ENCODE measurements around the gene KLHDC10.
"Not testable (repeated sequence)": the region's sequence is repeated elsewhere in the genome, so short reads cannot be mapped to it uniquely, and the experiment has no call there.

KLHDC10 gene

GRCh38 chr7:130142654-130143333 is 72.5 kb downstream of the KLHDC10 start:
- DNase-seq = no peak

DNA sequence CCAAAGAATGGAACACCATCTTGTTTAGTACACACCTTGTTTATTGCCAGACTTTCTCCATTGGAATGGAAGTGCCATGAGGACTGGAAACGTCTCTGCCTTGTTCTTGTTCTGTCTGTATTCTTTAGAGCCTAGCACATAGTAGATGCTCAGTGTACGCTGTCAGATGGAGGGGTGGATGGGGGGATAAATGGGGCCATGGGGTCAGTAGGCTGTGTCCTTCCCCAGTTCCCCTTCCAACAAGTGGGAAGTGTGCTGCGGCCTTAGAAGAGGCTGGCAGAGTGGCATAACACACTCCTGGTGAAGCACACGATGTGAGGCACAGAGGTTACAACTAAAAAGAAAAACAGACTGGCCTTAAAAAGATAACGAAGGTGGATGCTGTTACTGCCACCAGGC is 73.0 kb downstream of the KLHDC10 start:
- no peak for DNase-seq

GRCh38 chr7:130143986-130144311 is 73.6 kb downstream of the KLHDC10 start:
- no peak for DNase-seq

DNA sequence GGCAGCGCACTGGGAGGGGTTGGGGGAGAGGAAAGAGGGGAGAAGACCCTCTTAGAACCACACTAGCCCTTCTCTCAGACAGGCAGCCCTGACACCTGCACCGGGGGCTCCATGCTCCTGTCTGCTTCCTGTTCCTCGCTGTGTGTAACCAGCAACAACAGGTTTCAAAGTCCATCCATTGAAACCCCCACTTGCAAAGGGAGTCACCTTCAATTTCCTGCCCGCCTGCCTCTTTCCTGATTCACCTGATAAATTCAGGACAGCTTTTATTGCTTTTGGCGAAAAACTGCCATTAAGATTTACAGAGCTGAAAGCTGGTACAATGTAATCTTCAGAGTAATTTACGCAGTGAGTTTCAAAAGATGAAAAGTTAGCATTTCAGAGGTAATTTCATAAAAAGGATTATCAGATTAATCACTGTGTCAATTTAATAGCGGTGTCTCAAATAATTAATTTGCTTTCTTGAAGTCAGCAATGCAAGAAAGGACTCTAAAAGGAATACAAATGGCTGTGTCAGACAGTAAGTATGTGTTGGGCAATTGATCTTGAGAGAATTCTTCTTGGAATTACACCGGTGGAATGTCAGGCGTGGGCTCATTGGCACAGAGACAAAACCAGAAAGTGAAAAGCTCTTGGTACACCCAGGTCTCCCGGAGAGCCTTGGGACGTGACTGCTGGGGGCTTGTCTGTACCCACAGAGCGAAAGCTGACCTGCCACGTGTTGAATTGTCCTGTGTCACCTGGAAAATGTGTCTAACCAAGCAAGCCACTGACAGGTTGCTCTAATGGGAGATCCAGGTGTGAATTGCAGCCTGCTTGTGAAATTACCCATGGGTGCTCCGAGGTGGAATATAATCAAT is 74.2 kb downstream of the KLHDC10 start:
- DNase-seq = no peak

DNA sequence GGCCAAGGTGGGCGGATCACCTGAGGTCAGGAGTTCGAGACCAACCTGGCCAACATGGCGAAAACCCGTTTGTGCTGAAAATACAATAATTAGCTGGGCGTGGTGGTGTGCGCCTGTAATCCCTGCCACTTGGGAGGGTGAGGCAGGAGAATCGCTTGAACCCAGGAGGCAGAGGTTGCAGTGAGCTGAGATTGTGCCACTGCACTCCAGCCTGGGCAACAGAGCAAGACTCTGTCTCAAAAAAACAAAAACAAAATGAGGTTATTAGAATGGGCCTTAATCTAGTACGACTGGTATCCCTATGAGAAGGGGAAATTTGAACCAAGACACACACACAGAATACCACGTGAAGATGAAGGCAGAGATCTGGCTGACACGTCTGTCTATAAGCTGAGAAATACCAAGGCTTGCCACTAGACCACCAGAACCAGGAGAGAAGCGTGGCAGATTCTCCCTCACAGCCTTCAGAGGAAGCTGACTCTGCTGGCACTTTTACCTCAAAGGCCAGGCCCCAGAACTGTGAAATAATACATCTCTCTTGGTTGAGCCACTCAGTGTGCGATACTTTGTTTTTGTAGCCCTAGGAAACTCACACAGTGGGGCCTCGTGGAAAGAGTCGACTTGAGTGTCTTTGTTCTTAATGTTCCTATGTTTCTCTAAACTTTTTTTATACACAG is 75.2 kb downstream of the KLHDC10 start:
- no peak for DNase-seq

DNA sequence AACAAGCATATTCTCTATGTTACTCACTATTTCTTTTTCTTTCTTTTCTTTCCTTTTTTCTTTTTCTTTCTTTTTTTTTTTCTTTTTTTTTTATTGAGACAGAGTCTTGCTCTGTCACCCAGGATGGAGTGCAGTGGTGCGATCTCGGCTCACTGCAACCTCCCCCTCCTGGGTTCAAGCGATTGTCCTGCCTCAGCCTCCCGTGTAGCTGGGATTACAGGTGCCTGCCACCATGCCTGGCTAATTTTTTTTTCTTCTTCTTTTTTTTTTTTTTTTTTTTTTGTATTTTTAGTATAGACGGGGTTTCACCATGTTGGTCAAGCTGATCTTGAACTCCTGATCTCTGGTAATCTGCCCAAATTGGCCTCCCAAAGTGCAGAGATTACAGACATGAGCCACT is 75.8 kb downstream of the KLHDC10 start:
- not testable (repeated sequence) for DNase-seq

DNA sequence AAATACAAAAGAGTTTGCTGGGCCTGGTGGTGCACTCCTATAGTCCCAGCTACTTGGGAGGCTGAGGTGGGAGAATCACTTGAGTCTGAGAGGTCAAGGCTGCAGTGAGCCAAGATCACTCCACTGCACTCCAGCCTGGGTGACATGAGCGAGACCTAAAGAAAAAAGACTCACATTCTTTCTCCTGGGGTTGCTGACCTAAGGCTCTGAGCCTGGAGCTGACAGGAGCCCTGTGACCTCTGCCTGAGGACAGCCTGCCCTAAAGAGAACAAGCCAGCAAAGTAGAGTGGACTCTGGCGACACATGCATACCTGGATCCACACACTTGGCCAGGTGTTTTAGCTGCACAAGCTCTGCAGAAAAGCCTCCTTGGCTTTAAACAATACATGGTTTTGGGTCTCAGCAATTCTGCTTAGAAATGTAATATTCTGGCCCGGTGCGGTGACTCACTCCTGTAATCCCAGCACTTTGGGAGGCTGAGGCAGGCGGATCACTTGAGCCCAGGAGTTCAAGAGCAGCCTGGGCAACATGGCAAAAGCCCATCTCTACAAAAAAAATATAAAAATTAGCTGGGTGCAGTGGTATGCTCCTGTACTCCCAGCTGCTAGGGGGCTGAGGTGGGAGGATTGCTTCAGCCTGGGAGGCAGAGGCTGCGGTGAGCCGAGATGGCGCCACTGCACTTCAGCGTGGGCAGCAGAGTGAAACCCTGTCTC is 76.5 kb downstream of the KLHDC10 start:
- no peak for DNase-seq

DNA sequence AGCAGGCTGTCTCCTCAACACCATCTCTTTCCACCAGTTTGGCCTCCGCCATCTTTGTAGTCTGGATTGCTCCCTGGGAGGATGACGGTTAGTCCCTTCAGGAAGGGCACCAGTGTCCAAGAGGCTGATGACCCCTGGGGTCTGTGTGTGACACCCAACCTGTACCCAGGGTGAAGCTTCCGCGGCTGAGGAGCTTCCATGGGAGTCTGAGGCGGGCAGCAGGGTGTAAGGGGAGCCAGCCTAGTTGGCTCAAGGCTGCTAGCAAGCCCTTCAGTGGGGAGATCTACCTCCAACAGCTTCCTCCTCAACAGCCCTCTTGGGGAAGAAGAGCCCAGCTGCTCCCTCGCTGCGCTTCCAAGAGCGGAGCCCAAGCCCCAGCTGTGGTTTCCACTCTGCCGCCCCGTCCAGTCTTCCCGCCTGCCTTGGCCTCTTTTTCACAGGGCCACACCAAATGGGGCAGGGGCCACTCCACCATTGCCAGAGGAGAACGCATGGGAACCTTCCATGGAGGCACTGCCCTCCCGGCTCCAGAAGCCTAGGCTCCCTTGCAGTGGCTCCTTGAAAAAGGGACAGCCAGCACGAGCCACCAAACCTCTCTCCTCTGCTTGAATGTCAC is 77.5 kb downstream of the KLHDC10 start:
- DNase-seq = no peak

DNA sequence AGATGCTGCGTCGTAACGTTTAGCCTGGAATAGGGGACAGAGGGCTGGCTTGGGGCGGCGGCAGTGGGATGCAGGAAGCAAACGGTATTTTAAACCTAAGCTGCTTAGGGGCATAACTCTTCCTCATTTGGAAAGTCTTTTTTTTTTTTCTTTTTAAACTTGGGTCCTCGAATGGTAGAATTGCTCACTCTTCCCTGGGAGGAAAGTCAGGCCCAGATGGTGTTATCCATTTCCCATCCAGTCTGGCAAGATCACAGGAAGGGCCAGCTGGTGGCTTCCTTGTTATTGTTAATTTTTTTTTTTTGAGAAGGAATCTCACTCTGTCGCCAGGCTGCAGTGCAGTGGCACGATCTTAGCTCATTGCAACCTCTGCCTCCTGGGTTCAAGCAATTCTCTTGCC is 78.2 kb downstream of the KLHDC10 start:
- no peak for DNase-seq

GRCh38 chr7:130149281-130150139 is 79.2 kb downstream of the KLHDC10 start:
- peak; percentile 88 for DNase-seq

- no peak for DNase-seq
Observed at GRCh38 chr7:130150587-130150986, 80.3 kb downstream of the KLHDC10 start.

- no peak for DNase-seq
Observed at GRCh38 chr7:130151591-130152492, 81.5 kb downstream of the KLHDC10 start.

GRCh38 chr7:130152493-130153210 is 82.3 kb downstream of the KLHDC10 start:
- DNase-seq = no peak

DNA sequence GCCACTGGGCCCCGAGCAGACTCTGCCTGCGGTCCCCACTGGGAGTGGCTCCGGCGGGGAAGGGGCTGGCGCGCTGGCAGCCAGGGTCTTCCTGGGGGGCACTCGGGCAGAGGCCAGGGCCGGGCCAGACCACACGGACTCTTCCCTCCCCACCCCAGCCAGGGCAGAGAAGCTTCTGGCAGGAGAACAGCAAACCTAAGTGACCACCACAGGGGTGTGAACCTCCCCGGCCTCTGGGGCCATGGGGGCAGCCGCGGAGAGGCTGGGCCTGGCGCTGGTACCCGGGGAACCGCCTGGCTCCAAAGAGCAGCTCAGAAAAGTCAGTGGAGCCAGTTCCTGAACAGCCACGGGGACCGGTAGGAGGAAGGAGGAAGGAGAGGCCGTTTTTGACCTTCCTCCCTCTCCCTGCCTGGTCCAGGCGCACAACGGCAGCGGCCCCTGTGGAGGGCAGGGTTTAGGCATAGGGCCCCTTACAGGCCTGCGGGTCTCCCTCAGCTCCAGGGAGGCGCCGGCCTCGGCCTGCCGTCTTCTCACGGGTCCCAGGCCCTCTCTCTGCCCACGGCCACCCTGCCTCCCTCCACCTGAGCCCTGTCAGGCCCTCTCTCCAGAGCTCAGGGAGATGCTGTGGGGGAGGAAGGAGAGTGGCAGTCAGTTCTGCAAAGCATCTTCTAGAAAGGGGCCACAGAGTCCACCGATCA is 83.0 kb downstream of the KLHDC10 start:
- no peak for DNase-seq

DNA sequence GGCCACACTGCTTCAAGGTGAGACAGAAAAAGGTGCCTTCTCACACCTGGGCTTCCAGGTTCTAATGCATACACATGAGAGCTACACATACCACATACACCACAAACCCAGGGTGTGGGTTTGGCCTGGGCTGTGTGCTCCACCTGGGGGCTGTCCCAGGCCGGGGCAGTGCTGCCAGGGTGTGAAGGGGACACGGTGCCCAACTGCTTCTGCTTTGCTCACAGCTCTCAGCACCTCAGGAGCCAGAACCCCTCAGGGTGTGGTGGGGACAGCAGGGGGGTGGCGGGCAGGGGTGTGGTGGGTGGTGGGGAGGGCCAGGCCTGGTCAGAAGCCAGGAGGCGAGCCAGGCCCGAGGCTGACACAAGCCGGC is 83.8 kb downstream of the KLHDC10 start:
- DNase-seq = peak; percentile 21

DNA sequence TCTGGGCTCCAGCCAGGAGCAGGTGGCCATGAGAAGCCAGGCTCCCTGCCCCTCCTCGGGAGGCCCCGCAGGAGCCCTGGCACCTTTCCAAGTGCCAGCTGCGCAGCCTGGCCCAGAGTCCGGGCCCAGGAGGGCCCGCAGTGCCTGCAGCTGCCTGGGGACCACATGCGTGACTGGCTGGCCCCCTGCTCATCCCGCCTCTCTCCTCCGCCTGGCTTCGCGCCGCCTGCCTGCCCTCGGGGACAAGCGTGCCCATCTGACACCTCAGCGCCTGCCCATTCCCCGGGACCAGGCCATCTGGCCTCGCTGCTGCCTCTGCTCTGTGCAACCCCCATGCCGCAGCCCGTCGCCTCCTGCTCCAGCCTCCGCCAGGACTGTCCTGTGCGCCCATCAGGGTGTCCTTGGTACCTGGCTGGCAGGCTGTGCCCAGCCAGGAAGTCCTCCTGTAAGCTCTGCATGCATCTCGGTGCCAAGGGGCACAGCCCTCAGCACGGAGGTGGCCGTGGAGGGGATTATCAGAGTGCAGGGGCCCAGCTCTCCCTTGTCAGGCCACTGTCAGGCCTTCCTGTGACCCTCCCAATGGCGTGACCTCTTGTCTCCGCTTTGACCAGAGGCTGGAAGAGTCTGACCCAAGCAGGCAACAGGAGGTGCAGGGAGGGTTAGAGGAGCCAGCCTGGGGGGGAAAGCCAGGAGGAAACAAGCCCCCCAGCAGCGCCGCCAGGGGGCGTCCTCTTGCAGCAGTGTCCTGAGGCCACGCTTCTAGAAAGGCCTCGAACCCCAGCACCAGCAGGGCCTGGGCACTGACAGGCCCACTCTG is 84.4 kb downstream of the KLHDC10 start:
- peak; percentile 61 for DNase-seq

- no peak for DNase-seq
Observed at GRCh38 chr7:130156140-130156539, 85.8 kb downstream of the KLHDC10 start.

- DNase-seq = no peak
Observed at GRCh38 chr7:130157700-130158099, 87.4 kb downstream of the KLHDC10 start.

DNA sequence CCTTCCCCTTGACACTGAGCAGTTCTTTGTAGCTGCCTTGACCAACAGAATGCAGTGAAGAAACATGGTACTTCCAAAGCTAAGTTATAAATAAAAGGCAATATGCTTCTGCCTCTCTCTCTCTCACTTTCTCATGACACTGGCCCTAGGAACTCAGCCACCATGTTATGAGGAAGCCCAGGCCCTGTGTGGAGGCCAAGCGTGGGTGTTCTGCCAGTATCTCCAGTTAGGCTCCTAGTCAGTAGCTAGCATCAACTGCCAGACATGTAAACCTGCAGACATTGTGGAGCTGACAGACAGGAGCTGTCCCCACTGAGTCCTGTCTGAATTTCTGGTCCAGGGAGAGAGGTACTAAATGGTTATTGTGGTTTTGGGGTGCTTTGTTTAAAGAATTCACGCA is 89.7 kb downstream of the KLHDC10 start:
- DNase-seq = no peak

Measured in NCI-H2029 treated with DMSO at 0.1 percent for 48 hours (cell line).